Stomach smooth muscle (tissue), 2 donors: Measurements from ENCODE around the gene RIN3.
A peak's percentile ranks its signal among the peaks of the same experiment; 100 is the strongest.

Experiments
- H3K27ac ChIP-seq: one replicate; pipeline ENCODE4 v1.7.0; 2013; ENCODE audit warnings: mild to moderate bottlenecking, low read length, inconsistent platforms
- H3K27me3 ChIP-seq, 2 donors: one replicate each; pipeline ENCODE4 v1.7.0; 2013; ENCODE audit warnings: low read length in 2 of 2; ENCODE audit not compliant: insufficient read depth in 2 of 2, control insufficient read depth in 1 of 2
- H3K36me3 ChIP-seq, 2 donors: one replicate each; pipeline ENCODE4 v1.7.0; 2013; ENCODE audit warnings: low read length in 2 of 2; ENCODE audit not compliant: control insufficient read depth in 2 of 2, insufficient read depth in 2 of 2
- H3K4me1 ChIP-seq: one replicate; pipeline ENCODE4 v1.7.0; 2013; ENCODE audit warnings: low read length; ENCODE audit not compliant: control insufficient read depth, insufficient read depth
- H3K4me3 ChIP-seq, 2 donors: one replicate each; pipeline ENCODE4 v1.7.0; 2013; ENCODE audit warnings: low read length in 2 of 2
- H3K9ac ChIP-seq, 2 donors: one replicate each; pipeline ENCODE4 v1.7.0; 2013; ENCODE audit warnings: low read length in 2 of 2, mild to moderate bottlenecking in 1 of 2
- H3K9me3 ChIP-seq, 2 donors: one replicate each; pipeline ENCODE4 v1.7.0; 2013; ENCODE audit warnings: low read length in 2 of 2; ENCODE audit not compliant: control insufficient read depth in 2 of 2
- donor health status: healthy.
- donor health status: Pancreatic carcinoma.

RIN3 gene

DNA sequence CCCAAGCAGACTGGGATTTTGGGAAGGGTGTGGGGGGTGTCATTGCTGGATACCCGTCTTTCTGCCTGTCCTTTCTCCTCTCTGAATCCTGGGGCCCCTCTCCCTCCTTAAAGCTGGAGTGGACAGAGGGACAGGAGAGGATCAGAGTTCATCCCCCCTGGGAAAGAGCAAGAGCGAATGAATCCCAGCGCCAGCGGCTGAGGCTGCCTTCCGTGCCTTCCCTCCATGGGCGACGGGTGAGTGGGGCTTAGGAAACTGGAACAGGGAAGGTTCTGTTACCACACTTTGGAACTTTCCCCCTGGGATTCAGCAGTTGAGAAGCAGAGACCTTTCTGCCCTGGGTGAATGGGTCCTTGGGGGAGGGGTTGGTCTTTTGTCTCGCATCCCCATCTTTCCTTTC, 16.2 kb upstream of the RIN3 start:
- H3K27ac ChIP-seq: no peak overlapping the region
- H3K4me1 ChIP-seq: no peaks in the 10 kb centered on the region
- H3K9ac ChIP-seq: no peak overlapping the region
- no peak overlapping the region for H3K4me3 ChIP-seq
- no peaks in the 10 kb centered on the region for H3K36me3 ChIP-seq
- H3K27me3 ChIP-seq: no peaks in the 10 kb centered on the region
- no peaks in the 10 kb centered on the region for H3K9me3 ChIP-seq

DNA sequence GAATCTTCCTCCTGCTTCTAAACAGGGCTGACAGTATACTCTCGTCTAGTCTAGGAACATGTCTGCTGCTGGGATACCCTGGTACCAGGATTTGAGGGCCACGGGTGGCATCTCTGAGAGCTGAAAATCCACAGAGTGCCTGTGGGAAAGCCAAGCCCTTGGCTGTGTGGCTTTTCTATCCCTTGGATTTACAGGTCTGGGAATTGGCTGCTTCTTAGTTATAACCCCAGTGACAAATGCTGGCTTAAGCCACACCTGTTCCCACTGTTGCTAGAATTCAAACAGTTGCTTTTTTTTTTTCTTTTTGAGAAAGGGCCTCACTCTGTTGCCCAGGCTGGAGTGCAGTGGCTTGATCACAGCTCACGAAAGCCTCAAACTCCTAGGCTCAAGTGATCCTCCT, 14.3 kb upstream of the RIN3 start:
- peaks cover 3% of the 10 kb centered on the region for H3K4me1 ChIP-seq
- no peaks in the 10 kb centered on the region for H3K9me3 ChIP-seq
- no peak overlapping the region for H3K9ac ChIP-seq
- no peak overlapping the region for H3K27ac ChIP-seq
- H3K27me3 ChIP-seq: no peaks in the 10 kb centered on the region
- no peaks in the 10 kb centered on the region for H3K36me3 ChIP-seq
- H3K4me3 ChIP-seq: no peak overlapping the region

DNA sequence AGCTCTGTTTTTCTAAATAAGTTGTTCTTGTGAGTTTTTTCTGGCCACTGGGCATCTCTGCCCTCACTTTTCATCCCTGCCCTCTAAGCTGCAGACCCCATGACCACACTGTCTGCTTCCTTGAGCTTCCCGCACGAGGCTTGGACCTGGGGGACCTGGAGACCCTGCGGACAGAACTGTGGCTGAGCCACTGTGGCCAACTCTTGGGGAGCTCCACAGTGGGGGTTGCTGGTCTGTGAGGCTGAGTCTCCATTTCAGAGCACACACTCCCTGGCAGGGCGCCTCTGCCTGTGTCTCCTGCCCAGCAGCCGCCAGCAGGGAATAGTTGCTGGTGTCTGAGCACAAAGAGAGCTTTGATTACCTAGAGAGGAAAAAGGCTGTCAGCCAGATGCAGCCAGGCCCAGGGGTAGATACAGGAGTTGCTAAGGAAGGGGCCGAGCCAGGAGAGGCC, 13.1 kb upstream of the RIN3 start:
- no peak overlapping the region for H3K4me3 ChIP-seq
- H3K9ac ChIP-seq: no peak overlapping the region
- no peaks in the 10 kb centered on the region for H3K9me3 ChIP-seq
- no peaks in the 10 kb centered on the region for H3K36me3 ChIP-seq
- H3K4me1 ChIP-seq: peaks cover 3% of the 10 kb centered on the region
- no peak overlapping the region for H3K27ac ChIP-seq
- H3K27me3 ChIP-seq: no peaks in the 10 kb centered on the region

DNA sequence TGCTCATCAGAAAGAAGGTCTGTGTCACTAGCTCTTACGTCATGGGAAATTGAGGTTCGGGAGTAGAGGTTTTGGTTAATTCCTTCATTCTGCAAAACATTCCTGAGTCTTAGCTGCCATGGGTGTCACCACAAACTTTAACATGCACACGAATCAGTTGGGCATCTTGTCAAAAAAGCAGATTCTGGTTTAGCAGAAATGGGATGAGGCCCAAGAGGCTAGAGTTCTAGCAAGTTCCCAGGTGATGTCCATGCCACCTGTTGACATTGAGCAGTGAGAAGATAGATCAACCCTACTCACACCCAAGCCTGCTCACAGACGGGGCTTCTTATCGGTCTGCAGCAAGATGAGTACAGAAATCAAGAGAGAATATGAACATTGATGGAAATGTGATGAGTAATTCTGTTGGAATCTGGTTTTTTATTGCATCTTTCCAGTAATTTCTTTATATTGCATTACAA, 11.7 kb upstream of the RIN3 start:
- Histone ChIP-seq H3K36me3 (no peaks in the 10 kb centered on the region), H3K27me3 (no peaks in the 10 kb centered on the region), H3K9ac (no peak overlapping the region), H3K27ac (no peak overlapping the region), H3K9me3 (no peaks in the 10 kb centered on the region), H3K4me3 (no peak overlapping the region), H3K4me1 (peaks cover 3% of the 10 kb centered on the region)

DNA sequence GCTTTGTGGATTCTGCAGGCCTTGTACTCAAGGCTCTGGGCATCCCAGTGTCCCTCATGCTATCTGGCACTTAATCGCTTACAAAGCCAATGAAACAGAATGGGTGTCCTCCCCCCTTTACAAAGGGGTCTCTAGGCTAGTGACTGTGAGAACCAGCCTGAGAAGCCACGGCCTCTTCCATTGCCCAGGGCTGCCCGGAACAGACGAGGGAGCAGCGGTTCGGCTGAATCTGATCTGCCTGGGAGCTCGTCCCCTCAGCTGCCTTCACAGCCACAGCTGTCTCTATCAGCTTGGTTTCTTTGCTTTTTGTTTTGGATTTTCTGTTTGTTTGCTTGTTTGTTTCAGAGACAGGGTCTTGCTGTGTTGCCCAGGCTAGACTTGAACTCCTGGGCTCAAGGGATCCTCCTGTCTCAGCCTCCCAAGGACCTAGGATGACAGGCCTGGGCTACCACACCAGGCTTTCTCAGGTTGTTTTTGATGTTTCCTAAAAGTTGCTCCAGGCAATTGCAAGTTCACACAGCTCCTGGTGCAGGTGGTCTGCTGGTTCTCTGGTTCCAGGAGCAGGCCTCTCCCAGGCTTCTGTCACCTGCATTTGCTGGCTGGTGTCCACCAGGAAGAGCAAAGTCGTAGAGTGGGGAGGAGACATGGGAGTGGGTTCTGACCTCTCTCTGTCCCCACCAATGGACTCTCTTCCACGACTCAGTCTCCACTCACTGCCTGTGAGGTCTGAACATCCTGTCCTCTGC, 10.9 kb upstream of the RIN3 start:
- Histone ChIP-seq H3K9me3 (no peaks in the 10 kb centered on the region), H3K36me3 (no peaks in the 10 kb centered on the region), H3K27ac (no peak overlapping the region), H3K27me3 (no peaks in the 10 kb centered on the region), H3K9ac (no peak overlapping the region), H3K4me3 (no peak overlapping the region), H3K4me1 (peaks cover 3% of the 10 kb centered on the region)

DNA sequence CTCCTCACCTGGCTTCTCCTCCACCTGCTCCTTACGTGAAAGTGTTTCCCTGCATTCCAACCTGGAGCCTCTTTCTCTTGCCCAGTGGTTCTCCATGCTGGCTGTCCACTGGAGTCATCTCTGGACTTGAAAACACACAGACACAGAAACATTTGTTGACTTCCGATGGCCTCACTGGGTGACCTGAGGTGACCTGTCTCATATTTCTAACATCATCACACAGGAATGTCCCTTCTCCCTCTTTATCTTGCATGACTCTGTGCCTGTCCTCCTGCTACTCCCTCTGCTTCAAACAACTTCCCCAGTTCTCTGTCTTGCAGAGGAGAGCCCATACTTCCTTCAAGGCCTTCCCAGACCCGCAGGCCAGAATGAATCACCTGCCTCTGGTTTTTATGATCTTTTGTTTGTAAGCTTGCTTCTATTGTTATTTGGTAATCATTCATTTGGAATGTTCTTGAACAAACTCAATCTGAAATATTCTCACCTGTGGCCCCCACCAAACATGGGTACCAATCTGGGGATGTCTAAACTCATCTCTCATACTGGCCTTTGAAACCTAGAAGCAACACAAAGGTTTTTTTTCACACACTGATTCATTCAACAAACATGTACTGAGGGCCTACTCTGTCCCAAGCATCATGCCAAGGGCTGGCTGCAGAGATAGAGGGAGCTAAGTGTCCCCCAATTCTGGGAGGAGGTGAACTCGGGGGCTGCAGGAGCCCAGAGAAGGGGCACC, 9.7 kb upstream of the RIN3 start:
- H3K36me3 ChIP-seq: no peaks in the 10 kb centered on the region
- no peaks in the 10 kb centered on the region for H3K9me3 ChIP-seq
- H3K4me1 ChIP-seq: peaks cover 3% of the 10 kb centered on the region
- H3K9ac ChIP-seq: no peak overlapping the region
- H3K27me3 ChIP-seq: no peaks in the 10 kb centered on the region
- H3K4me3 ChIP-seq: no peak overlapping the region
- no peak overlapping the region for H3K27ac ChIP-seq

DNA sequence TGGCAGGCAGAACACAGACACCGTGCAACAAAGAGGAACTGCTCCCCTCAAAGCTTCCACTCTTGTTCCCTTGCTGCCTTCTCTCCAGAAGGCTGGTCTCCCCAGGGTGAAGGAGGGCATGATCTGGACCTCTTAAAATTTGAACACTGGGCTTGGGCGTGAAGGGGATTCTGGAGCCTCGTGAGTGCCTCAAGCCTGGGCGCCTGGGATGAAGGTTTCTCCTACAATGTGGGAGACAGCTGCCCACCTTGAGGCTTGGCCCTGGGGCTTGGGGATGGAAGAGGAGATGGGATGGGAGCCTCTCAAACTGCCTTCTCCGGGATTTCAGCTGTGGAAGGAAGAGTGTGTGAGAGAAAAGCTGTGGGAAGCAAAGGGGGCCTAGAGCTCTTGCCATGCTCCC, 7.8 kb upstream of the RIN3 start:
- no peak overlapping the region for H3K4me3 ChIP-seq
- no peaks in the 10 kb centered on the region for H3K9me3 ChIP-seq
- H3K9ac ChIP-seq: no peak overlapping the region
- H3K27ac ChIP-seq: no peak overlapping the region
- no peaks in the 10 kb centered on the region for H3K27me3 ChIP-seq
- H3K36me3 ChIP-seq: no peaks in the 10 kb centered on the region
- H3K4me1 ChIP-seq: peaks cover 3% of the 10 kb centered on the region

DNA sequence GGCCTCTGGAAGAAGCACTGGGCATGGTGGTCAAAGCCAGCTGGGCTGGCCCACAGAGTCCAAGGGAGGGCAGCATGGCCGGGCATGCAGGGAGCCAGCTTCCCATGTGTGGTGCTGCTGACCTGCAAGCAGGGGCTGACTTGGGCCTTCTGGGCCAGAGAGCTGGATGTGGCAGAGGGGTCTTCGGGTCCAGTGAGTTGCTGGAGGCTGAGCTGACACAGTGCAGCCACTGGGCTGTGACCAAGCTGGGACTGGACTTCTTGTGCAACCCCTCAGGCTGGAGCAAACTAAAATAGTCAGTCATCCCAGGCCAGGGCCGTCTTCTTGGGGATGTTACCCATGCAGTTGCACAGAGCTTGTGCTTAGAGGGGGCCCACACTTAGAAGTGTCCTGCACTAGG, 7.3 kb upstream of the RIN3 start:
- Histone ChIP-seq H3K9ac (no peak overlapping the region), H3K27ac (no peak overlapping the region), H3K27me3 (no peaks in the 10 kb centered on the region), H3K4me1 (peaks cover 3% of the 10 kb centered on the region), H3K4me3 (no peak overlapping the region), H3K9me3 (no peaks in the 10 kb centered on the region), H3K36me3 (no peaks in the 10 kb centered on the region)

DNA sequence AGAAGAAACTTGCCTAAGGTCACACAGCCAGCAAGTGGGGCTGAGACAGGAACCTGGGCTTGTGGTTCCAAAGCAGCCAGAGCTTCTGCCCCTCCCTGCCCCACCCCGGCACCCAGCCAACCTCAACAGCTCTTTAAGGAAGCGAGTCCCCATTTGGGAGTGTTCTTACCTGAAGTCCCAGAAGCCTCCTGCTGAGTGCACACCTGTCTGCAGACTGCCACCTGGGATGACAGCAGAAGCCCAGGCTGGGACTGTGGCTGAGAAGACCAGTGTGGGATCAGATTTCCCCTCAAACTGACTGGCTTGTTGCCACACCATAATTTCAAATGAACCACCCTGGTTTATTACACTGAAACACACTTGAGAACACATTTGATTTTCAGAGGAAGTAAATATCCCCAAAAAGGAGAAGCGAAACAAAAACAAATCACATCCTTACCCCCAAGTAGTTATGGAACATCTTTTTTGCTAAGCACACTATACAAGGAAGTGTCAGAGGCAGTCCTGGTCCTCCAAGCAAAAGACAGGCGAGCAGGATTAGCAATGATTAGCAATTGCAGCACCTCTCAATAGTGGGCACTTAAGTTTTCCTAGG, 6.3 kb upstream of the RIN3 start:
- Histone ChIP-seq H3K36me3 (no peaks in the 10 kb centered on the region), H3K4me1 (peaks cover 4% of the 10 kb centered on the region), H3K9ac (no peak overlapping the region), H3K9me3 (no peaks in the 10 kb centered on the region), H3K27ac (no peak overlapping the region), H3K4me3 (no peak overlapping the region), H3K27me3 (no peaks in the 10 kb centered on the region)

DNA sequence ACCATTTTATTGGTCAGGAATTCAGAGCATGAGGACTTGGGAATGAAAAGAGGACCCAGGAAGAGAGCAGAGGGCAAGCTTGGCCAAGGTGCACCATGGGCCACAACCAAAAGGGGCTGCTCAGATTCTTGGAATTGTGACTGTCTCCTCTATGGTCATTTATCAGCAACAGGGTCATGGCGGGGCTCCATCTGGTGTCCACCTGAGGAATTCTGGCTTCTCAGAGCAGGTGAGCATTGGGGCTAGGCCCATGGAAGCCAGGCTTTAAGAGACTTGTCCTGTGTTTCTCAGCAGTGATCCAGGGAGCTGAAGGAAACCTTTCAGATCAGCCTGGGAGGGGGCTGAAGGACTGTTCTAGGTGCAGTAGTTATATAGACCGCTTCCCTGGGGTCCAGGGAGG, 2.6 kb upstream of the RIN3 start:
- peak overlapping the region; percentile 31 for H3K27ac ChIP-seq
- H3K4me3 ChIP-seq: no peak overlapping the region
- no peaks in the 10 kb centered on the region for H3K36me3 ChIP-seq
- no peak overlapping the region for H3K9ac ChIP-seq
- H3K9me3 ChIP-seq: no peaks in the 10 kb centered on the region
- H3K27me3 ChIP-seq: no peaks in the 10 kb centered on the region
- H3K4me1 ChIP-seq: peaks cover 20% of the 10 kb centered on the region
